Fibroblast of skin of right quadriceps (primary cell): ENCODE results near the gene SLC5A3.

Source experiments
- DNase-seq: peaks from one replicate; pipeline ENCODE4 v3.0.0-alpha.2; 2013

The SLC5A3 gene

DNA sequence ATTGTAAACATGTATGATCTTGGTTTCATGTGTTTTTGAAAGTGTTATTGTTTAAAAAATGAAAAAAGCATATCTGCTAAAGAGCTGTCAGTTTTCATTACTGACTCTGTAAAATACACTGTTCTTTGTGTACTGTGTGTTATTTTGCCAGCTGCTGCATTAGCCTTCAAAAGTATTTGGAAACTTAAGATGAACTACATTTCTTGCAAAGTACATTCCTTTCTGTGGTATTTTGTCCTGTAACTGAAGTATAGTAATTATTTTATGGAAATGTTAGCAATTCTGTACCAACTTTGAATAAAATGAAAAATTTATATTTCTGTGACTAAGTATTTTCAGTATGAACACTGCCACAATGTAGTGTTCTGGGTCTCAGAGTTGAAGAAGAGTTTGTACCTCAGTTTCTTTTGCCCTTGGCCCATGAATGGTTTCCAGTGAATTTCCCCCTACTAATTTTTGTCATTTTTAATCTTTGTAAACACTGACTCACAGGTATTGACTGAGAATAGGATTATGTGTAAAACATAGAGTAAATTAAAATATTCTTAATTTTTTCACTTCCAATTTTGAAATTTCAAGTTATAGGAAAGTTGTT is 32.7 kb downstream of the SLC5A3 start:
- DNase-seq = no peak

DNA sequence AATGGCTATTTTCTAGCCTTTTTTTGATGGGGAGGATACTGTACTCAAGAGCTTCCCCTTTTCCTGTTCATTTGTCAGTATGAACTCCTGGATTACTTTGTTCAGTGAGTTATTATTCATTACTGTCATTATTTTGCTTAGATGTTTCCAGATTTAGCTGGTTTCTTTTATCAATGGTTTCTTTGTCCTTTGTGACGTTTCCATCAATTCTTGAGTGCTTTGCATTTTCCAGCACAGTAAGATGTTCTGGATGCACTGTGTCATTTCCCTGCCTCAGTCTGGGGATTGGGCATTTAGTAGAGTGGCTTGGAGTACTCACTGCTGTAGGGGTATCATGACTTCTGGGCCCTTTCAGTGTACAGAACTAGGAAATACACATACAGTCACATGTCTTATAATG is 34.2 kb downstream of the SLC5A3 start:
- DNase-seq = no peak

DNA sequence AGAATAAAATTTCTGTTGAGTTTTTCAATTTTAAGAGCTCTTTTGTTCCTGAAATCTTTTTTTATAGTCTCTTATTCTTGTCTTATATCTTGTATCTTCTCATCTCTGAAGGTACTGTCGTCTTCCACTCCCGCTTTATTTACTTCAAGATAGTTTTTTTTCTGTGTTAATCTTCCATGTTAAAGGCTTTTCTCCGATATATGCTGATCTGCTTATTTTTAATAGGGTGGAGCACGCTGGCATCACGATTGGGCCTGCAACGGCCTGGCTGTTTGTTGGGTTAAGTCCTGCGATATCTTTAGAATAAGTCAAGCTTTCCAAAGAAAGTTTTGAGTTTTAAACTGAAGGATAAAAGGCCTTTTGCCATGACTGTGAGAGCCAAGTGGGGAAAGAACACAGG is 35.7 kb downstream of the SLC5A3 start:
- no peak for DNase-seq

DNA sequence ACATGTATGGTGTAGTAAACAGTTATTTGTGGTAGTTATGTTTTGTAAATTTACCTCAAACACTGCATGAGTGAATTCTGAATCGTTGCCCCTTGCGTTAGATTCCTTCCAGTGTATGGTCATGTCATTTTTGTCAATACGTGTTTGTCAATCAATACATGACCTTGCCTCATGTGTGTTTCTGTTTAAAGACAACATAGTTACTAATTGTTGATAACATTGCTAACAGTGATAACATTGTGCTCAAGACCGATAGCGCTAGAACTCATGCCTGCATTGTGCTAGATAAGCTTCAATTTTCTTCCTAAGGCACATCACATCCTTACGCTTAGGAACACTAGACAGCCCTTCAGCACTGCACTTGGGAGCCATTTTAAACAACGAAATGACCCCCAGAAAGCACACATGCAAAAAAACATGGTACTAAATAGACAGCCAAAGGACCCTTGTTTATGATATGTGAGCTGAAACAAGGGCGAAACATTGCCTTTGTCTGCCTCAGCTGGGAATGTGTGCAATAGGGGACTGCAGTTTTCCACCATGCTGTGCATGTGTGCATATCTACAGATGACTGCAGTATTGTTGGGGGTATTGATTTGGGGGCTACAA is 37.3 kb downstream of the SLC5A3 start:
- DNase-seq = no peak

DNA sequence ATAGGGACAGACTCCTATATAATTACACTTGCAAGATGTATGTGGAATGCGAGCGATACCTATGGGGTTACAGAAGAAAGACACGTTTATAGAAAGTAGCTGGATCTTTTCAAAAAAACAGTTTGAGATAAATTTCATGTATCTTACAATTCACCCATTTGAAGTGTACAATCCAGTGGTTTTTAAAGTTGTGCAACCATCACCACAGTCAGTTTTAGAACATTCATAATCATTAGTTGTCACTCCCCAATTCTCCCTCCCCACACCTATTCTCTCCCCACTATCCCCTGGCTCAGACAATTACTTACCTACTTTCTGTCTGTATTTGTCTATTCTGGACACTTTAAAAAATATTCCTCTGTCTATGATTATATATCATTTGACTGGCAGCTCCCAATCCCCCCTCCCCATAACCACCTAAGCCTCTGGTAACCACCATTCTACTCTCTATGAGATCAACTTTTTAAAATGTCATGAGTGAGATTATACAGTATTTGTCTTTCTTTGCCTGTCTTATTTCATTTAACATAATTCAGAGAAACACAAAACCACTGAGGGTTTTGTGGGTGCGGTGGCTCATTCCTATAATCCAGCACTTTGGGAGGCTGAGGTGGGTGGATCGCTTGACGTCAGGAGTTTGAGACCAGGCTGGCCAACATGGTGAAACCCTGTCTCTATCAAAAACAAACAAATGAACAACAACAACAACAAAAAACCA is 39.1 kb downstream of the SLC5A3 start:
- no peak for DNase-seq

DNA sequence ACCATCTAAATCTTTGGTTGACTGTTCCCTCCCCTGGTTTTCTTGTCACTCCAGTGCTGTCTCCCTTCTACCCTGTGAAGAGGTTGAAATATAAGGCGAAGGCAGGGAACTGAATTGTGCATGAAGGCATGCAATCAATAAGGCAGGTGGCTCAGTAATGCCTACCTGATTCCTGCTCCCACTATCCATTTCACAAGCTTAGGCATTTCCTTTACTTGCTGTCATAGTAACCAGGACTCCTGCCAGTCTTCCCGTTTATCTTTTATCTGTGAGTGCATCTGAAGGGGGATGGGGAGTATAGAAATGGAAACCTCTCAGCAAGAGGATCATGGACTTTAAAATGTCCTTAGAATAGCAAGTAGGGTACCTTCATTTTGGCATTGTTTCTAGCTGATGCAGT is 40.5 kb downstream of the SLC5A3 start:
- no peak for DNase-seq

DNA sequence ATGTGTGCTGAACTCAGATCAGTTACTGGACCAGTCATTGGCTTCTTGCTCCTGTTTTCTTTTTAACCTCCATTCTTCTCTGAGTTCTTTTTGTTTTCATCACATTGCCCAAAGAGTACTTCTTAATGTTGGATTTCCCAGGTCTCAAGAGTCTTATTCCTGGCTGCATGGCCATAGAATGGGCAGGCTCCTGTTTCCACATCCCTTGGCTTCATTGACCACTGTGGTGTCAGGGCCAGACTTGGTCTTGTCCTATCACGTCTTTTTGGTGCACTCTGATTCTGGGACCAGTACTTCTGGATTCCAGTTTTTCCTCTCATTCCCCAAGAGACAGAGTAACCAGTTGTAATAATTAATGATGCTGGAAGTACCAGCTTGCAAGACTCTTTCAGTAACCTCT is 41.8 kb downstream of the SLC5A3 start:
- no peak for DNase-seq

DNA sequence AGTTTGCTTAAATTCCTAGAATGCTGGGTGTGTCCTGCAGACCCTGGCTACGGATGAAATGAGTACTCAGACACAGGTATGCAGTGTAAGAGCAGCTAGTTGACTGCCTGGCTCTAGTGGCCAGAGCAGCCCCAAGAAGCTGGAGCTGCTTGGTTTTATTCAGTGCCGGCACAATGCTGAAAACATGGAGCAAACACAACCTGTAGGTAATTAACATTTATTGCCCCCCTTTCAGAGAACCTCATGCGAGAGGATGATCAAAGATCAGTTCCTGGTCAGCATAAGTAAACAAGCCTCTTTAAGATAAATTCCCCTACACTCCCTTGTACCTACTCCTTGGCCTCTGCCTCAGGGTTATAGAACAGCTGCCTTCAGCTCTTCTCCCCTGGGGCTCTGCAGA is 43.2 kb downstream of the SLC5A3 start:
- no peak for DNase-seq

DNA sequence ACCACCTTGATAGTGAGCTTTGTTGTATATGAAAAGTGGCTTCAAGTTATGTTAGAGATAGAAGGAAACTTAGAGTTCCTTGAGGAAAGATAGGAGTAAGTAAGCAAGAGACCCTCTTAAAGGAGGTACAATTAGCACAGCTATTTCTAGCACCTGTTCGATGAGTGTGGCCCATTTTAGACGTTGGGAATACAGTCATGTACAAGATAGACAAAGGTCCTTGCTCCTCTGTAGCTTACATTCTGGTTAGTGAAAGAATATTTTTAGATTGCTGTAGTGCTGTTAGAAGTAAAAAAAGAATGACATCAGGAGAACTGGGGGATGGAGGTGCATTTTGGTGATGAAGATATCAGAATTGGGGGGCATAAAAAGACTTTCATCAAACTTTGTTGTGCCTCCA is 47.5 kb downstream of the SLC5A3 start:
- no peak for DNase-seq

DNA sequence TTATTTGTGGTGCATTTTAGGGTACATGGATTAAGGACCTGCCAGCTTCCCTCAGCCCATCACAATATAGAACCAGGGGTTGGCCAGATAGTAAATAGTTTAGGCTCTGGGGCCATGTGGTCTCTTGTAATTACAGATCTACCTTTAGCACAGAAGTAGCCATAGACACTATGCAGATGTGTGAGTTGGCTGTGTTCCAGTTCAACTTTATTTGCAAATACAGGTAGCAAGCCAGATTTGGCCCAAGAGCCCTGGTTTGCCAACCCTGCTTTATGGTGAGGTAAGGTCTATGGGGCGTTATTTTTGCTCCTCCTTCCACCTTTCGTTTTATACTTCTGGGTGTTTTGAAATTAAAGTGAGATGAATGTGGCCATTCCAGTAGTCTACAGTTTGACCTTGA is 48.7 kb downstream of the SLC5A3 start:
- no peak for DNase-seq
